Trophoblast cell (in vitro differentiated cells and primary cell): ENCODE measurements around the gene SIGLEC5.
"Not testable (repeated sequence)": the region's sequence is repeated elsewhere in the genome, so short reads cannot be mapped to it uniquely, and the experiment has no call there.

Experiments used
- DNase-seq, 2 donors: peaks; one replicate each; pipeline ENCODE4 v3.0.0-alpha.2; 2016
- H2AFZ ChIP-seq: 2 replicates; pipeline ENCODE4 v1.6.1; 2013; ENCODE audit warnings: low read length, moderate library complexity, mild to moderate bottlenecking; ENCODE audit not compliant: insufficient read depth, poor library complexity
- H2AK5ac ChIP-seq: 2 replicates; pipeline ENCODE4 v1.6.1; 2013; ENCODE audit warnings: mild to moderate bottlenecking, low read length
- H2BK120ac ChIP-seq: 2 replicates; pipeline ENCODE4 v1.6.1; 2013; ENCODE audit warnings: low read length, mild to moderate bottlenecking, moderate library complexity; ENCODE audit not compliant: insufficient read depth, poor library complexity
- H2BK12ac ChIP-seq: 2 replicates; pipeline ENCODE4 v1.6.1; 2013; ENCODE audit warnings: mild to moderate bottlenecking, low read length, moderate library complexity
- H2BK5ac ChIP-seq: 2 replicates; pipeline ENCODE4 v1.6.1; 2013; ENCODE audit warnings: low read length, low read depth, moderate library complexity, mild to moderate bottlenecking; ENCODE audit not compliant: poor library complexity
- H3K14ac ChIP-seq: 2 replicates; pipeline ENCODE4 v1.6.1; 2013; ENCODE audit warnings: mild to moderate bottlenecking, low read length
- H3K18ac ChIP-seq: 2 replicates; pipeline ENCODE4 v1.6.1; 2013; ENCODE audit warnings: mild to moderate bottlenecking, low read length
- H3K23ac ChIP-seq: 2 replicates; pipeline ENCODE4 v1.6.1; 2013; ENCODE audit warnings: low read length
- H3K27ac ChIP-seq: 2 replicates; pipeline ENCODE4 v1.5.1; 2013; ENCODE audit warnings: low read depth, mild to moderate bottlenecking, inconsistent platforms, low read length, moderate library complexity
- H3K27me3 ChIP-seq: 2 replicates; pipeline ENCODE4 v1.6.1; 2013; ENCODE audit warnings: inconsistent platforms, mild to moderate bottlenecking, low read length, moderate library complexity; ENCODE audit not compliant: insufficient read depth
- H3K36me3 ChIP-seq, 2 experiments: 1 replicate in 1 of 2; 2 replicates in 1 of 2; pipeline ENCODE4 v1.6.1; 2013; ENCODE audit warnings: low read length in 2 of 2, mild to moderate bottlenecking in 2 of 2, moderate library complexity in 1 of 2; ENCODE audit not compliant: insufficient read depth in 2 of 2, control insufficient read depth in 1 of 2
- H3K4ac ChIP-seq: 2 replicates; pipeline ENCODE4 v1.6.1; 2013; ENCODE audit warnings: low read depth, mild to moderate bottlenecking, low read length, moderate library complexity
- H3K4me1 ChIP-seq, 2 experiments: 1 replicate in 1 of 2; 2 replicates in 1 of 2; pipeline ENCODE4 v1.6.1; 2013; ENCODE audit warnings: low read length in 2 of 2, mild to moderate bottlenecking in 2 of 2, moderate library complexity in 1 of 2; ENCODE audit not compliant: insufficient read depth in 2 of 2, control insufficient read depth in 1 of 2
- H3K4me2 ChIP-seq: 2 replicates; pipeline ENCODE4 v1.6.1; 2013; ENCODE audit warnings: inconsistent platforms, mild to moderate bottlenecking, low read length, moderate library complexity
- H3K4me3 ChIP-seq: 2 replicates; pipeline ENCODE4 v1.5.1; 2013; ENCODE audit warnings: mild to moderate bottlenecking, low read depth, low read length, inconsistent platforms
- H3K79me1 ChIP-seq: one replicate; pipeline ENCODE4 v1.6.1; 2013; ENCODE audit warnings: low read length
- H3K79me2 ChIP-seq: 2 replicates; pipeline ENCODE4 v1.6.1; 2013; ENCODE audit warnings: low read length, mild to moderate bottlenecking; ENCODE audit not compliant: control insufficient read depth, insufficient read depth, poor library complexity
- H3K9ac ChIP-seq: 2 replicates; pipeline ENCODE4 v1.6.1; 2013; ENCODE audit warnings: mild to moderate bottlenecking, low read length
- H3K9me3 ChIP-seq: 2 replicates; pipeline ENCODE4 v1.6.1; 2013; ENCODE audit warnings: low read depth, mild to moderate bottlenecking, control low read depth, inconsistent platforms, low read length; ENCODE audit not compliant: insufficient read depth
- H4K12ac ChIP-seq: 2 replicates; pipeline ENCODE4 v1.6.1; 2013; ENCODE audit warnings: low read depth, mild to moderate bottlenecking, low read length, moderate library complexity
- H4K8ac ChIP-seq: 2 replicates; pipeline ENCODE4 v1.6.1; 2013; ENCODE audit warnings: low read depth, mild to moderate bottlenecking, low read length, moderate library complexity
- H4K91ac ChIP-seq: one replicate; pipeline ENCODE4 v1.6.1; 2013; ENCODE audit warnings: low read depth, mild to moderate bottlenecking, low read length, moderate library complexity
- WGBS: extraction: QIAGEN DNeasy Blood & Tissue Kit; methylation state at CpG from one replicate; pipeline ENCODE4 v1.1.7; 2013; ENCODE audit warnings: missing lambda C conversion rate; ENCODE audit not compliant: insufficient read length, insufficient coverage; ENCODE audit errors: extremely low coverage; 5-methylcytosine and 5-hydroxymethylcytosine counted together

Gene SIGLEC5

GRCh38 chr19:51647318-51647717, 17.1 kb upstream of the SIGLEC5 start:
- WGBS = no CpG with 5 or more reads among the region's 6 CpGs
- no peak overlapping the region for H4K91ac ChIP-seq
- no peaks in the 10 kb centered on the region for H3K79me2 ChIP-seq
- no peak overlapping the region for H2BK120ac ChIP-seq
- H3K27me3 ChIP-seq = no peaks in the 10 kb centered on the region
- no peak overlapping the region for H3K4me3 ChIP-seq
- no peak overlapping the region for H3K4me2 ChIP-seq
- no peak overlapping the region for H2AK5ac ChIP-seq
- H3K27ac ChIP-seq = no peak overlapping the region
- no peak overlapping the region for H2BK5ac ChIP-seq
- no peak overlapping the region for H3K9ac ChIP-seq
- no peak for DNase-seq
- H3K18ac ChIP-seq = no peak overlapping the region
- H3K4ac ChIP-seq = no peak overlapping the region
- H3K14ac ChIP-seq = no peak overlapping the region
- no peaks in the 10 kb centered on the region for H3K36me3 ChIP-seq
- H4K8ac ChIP-seq = no peak overlapping the region
- no peak overlapping the region for H4K12ac ChIP-seq
- H3K9me3 ChIP-seq = peaks cover 37% of the 10 kb centered on the region
- no peaks in the 10 kb centered on the region for H3K4me1 ChIP-seq
- H2AFZ ChIP-seq = no peak overlapping the region
- no peak overlapping the region for H3K23ac ChIP-seq
- H3K79me1 ChIP-seq = no peaks in the 10 kb centered on the region
- no peak overlapping the region for H2BK12ac ChIP-seq

GRCh38 chr19:51646730-51647129, 16.5 kb upstream of the SIGLEC5 start, which contains the start of gene SIGLEC14:
Gene SIGLEC14, minus strand, starts transcription at chr19:51646825. Its CDS starts 66 bp downstream, at chr19:51646759.
- not testable (repeated sequence) for H3K27ac ChIP-seq, H2BK5ac ChIP-seq, H4K8ac ChIP-seq, H3K18ac ChIP-seq, H3K23ac ChIP-seq, H4K91ac ChIP-seq, H2AFZ ChIP-seq, H3K79me1 ChIP-seq, H2BK120ac ChIP-seq, H3K4me2 ChIP-seq, H3K4ac ChIP-seq, H3K36me3 ChIP-seq, H4K12ac ChIP-seq, H3K4me1 ChIP-seq, H3K27me3 ChIP-seq, H3K14ac ChIP-seq, H3K4me3 ChIP-seq, DNase-seq, H2BK12ac ChIP-seq, H3K79me2 ChIP-seq, H2AK5ac ChIP-seq, H3K9ac ChIP-seq
- peaks cover 37% of the 10 kb centered on the region for H3K9me3 ChIP-seq
- WGBS = no CpG with 5 or more reads among the region's 10 CpGs

- Histone ChIP-seq H3K4me3 (no peak overlapping the region), H2BK12ac (no peak overlapping the region), H3K36me3 (no peaks in the 10 kb centered on the region), H3K9me3 (peaks cover 31% of the 10 kb centered on the region), H3K18ac (no peak overlapping the region), H4K12ac (no peak overlapping the region), H3K27ac (no peak overlapping the region), H3K9ac (no peak overlapping the region), H2AK5ac (no peak overlapping the region), H3K23ac (no peak overlapping the region), H3K4me2 (no peak overlapping the region), H4K8ac (no peak overlapping the region), H3K27me3 (no peaks in the 10 kb centered on the region), H4K91ac (no peak overlapping the region), H3K14ac (no peak overlapping the region), H2AFZ (no peak overlapping the region), H3K79me1 (no peaks in the 10 kb centered on the region), H3K4me1 (no peaks in the 10 kb centered on the region), H2BK120ac (no peak overlapping the region), H3K79me2 (no peaks in the 10 kb centered on the region), H3K4ac (no peak overlapping the region), H2BK5ac (no peak overlapping the region)
- no CpG with 5 or more reads among the region's 11 CpGs for WGBS
- no peak for DNase-seq
Observed at GRCh38 chr19:51644636-51645271, 14.6 kb upstream of the SIGLEC5 start.

- H4K91ac ChIP-seq = no peak overlapping the region
- no peak overlapping the region for H3K23ac ChIP-seq
- H3K27ac ChIP-seq = no peak overlapping the region
- H3K4me3 ChIP-seq = no peak overlapping the region
- no peak overlapping the region for H2BK5ac ChIP-seq
- H4K8ac ChIP-seq = no peak overlapping the region
- H3K79me2 ChIP-seq = no peaks in the 10 kb centered on the region
- DNase-seq = no peak
- no peak overlapping the region for H2BK120ac ChIP-seq
- no peaks in the 10 kb centered on the region for H3K79me1 ChIP-seq
- H2AK5ac ChIP-seq = no peak overlapping the region
- no peak overlapping the region for H3K4ac ChIP-seq
- H3K4me2 ChIP-seq = no peak overlapping the region
- no peak overlapping the region for H4K12ac ChIP-seq
- no peak overlapping the region for H3K14ac ChIP-seq
- no peak overlapping the region for H2AFZ ChIP-seq
- no peak overlapping the region for H3K18ac ChIP-seq
- H3K9ac ChIP-seq = no peak overlapping the region
- H3K27me3 ChIP-seq = no peaks in the 10 kb centered on the region
- no peaks in the 10 kb centered on the region for H3K36me3 ChIP-seq
- peaks cover 27% of the 10 kb centered on the region for H3K9me3 ChIP-seq
- no peak overlapping the region for H2BK12ac ChIP-seq
- H3K4me1 ChIP-seq = no peaks in the 10 kb centered on the region
Observed at GRCh38 chr19:51641648-51642047, 11.4 kb upstream of the SIGLEC5 start.
